ENCODE measurements around the gene C3. TPM values are rescaled to one million over a fixed set of nuclear protein-coding genes. Genes with fewer than 3 reads are reported as not detected.

C3 gene
- total RNA-seq, 1 donor: 93.5 TPM

DNA sequence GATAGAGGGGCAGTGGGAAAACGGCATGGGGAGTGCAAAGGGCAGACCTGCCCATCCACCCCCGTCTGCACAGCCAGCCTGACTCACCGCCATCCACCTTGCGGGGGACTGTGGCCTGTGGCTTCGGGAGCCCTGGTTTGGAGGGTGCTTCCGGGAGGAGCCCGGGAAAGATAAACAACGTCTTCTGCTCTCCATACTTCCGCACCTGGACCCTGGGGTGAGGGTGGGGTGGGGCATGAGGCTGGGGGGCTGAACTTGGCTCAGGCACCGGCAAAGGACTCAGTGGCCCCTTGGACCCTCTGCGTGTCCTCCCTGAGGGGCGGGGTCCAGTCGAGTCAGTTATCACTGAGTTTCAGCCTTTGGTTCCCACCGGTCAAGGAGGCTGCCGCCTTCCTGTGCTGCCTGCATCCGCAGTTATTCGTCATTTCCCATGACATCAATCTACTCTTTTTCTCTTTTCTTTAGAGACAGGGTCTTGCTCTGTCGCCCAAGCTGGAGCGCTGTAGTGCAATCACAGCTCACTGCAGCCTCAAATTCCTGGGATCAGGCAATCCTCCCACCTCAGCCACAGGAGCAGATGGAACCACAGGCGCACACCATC, 13.7 kb upstream of the C3 start:
- TF ChIP-seq CTCF (IDR thresholded peaks at IDR 0.05; ENCODE audit: insufficient read depth, low read length): no peak
- H3K4me3 ChIP-seq (ENCODE audit: low read depth, low read length): no peak overlapping the region
- no peak for DNase-seq (ENCODE audit: low read depth)

DNA sequence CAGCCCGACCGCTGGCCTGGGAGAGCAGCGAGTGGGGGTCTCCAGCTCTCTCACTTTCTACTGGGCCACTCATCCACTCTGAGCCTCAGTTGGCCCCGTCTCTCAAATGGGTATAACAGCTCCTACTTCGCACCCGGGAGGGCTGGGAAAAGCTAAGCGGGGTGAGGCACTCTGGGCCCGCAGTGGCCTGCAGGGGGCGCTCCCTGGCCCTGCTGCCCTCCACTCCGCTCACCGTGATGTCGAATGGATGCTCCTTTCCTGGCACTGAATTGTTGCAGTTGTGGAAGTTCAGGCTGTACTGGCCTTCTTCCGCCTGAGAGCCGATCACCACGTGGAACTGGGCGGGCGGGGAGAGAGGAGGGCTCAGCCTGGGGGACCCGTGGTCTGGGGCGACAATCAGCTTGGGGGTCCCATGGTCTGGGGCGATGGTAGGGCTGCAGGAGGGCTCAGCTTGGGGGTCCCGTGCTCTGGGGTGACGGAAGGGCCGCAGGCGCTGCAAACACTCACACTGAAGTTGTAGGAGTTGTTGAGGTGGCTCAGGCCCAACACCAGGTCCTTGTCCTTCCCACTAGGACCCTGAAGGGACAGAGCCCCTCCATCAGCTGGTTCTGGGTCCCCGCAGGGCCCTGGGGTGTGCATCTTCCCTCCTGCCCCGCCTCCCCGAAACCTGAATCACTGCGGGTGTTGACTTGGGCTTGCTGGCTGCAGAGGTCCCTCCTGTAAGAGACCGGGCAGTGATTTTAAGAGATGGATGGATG, 13.1 kb upstream of the C3 start:
- H3K4me3 ChIP-seq (ENCODE audit: low read depth, low read length): no peak overlapping the region
- no peak for DNase-seq (ENCODE audit: low read depth)
- TF ChIP-seq CTCF (IDR thresholded peaks at IDR 0.05; ENCODE audit: insufficient read depth, low read length): peak; percentile 41

DNA sequence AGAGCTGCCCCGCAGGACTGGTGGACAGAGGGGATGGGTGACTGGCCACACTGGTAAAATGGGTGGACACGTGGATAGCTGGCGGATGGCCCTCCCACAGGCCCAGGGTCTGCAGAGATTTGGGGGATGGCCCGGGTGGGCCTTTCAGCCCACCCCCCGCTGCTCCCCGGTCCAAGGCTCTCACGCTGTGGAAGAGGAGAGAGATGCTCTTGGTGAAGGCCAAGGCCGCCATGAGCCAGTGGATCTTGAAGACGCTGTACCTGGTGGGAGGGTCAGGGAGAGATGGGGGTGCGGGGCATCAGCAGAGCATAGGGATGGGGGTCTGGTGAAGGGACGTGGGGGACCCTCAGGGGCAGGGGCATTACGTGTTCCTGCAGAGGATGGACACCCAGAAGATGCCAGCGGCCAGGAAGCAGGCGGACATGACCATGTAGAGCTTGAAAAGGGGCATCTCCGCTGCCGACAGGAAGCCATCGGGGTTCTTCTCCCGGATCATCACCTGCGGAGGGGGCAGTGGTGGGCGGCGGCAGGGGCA, 12.4 kb upstream of the C3 start:
- no peak for TF ChIP-seq CTCF (IDR thresholded peaks at IDR 0.05; ENCODE audit: insufficient read depth, low read length)
- no peak overlapping the region for H3K4me3 ChIP-seq (ENCODE audit: low read depth, low read length)
- DNase-seq (ENCODE audit: low read depth): no peak

- no peak for DNase-seq (ENCODE audit: low read depth)
- TF ChIP-seq CTCF (IDR thresholded peaks at IDR 0.05; ENCODE audit: insufficient read depth, low read length): no peak
- H3K4me3 ChIP-seq (ENCODE audit: low read depth, low read length): no peak overlapping the region
Observed at GRCh38 chr19:6731822-6732221, 11.4 kb upstream of the C3 start.

DNA sequence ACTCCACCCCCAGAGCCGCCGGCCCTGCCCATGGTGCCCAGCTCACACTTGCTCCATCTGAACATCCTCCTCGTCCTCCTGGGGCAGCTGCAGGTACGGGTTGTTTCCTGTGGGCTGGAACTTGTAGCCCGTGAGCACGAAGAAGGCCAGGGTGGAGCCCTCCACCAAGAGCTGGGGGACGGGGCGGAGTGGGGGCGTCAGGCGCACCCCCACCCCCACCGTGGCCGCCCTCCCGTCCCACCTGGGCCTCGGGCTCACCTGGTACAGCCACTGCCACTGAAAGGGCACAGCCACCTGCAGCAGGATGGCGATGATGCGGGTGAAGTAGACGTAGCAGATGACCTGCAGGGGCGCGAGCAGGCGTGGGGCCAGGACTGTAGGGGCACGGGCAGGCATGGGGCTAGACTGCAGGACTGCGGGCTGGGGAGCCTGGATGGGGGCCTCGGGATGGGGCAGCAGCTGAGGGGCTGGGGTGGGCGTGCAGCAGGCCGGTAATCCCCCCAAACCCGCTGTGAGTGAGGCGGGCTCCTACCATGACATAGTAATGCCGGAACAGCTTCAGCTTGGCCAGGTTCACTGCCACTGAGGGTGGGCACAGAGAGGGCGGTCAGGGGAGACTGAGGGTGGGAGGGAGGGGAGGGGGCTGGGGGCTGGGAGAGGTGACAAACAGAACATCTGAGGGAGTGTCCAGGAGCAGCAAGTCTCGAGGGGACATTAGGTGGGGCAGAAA, 10.7 kb upstream of the C3 start:
- TF ChIP-seq CTCF (IDR thresholded peaks at IDR 0.05; ENCODE audit: insufficient read depth, low read length): no peak
- no peak for DNase-seq (ENCODE audit: low read depth)
- H3K4me3 ChIP-seq (ENCODE audit: low read depth, low read length): no peak overlapping the region

- H3K4me3 ChIP-seq (ENCODE audit: low read depth, low read length): no peak overlapping the region
- no peak for DNase-seq (ENCODE audit: low read depth)
- TF ChIP-seq CTCF (IDR thresholded peaks at IDR 0.05; ENCODE audit: insufficient read depth, low read length): no peak
Observed at GRCh38 chr19:6730153-6730804, 9.8 kb upstream of the C3 start.

Data from fibroblast of the aortic adventitia (primary cell).